BE2C (cell line): Measurements from ENCODE around the gene TMEM63B.
"Not testable (repeated sequence)": the region's sequence is repeated elsewhere in the genome, so short reads cannot be mapped to it uniquely, and the experiment has no call there.

ENCODE experiments used
- DNase-seq: peaks from one replicate; pipeline ENCODE4 v3.0.0-alpha.2; 2020
- H3K27me3 ChIP-seq: fragments of 250-450 bp; sonication (Bioruptor Pico); 2 replicates; pipeline ENCODE4 v1.5.1; 2020; ENCODE audit warnings: mild to moderate bottlenecking
- H3K36me3 ChIP-seq: fragments of 250-450 bp; sonication (Bioruptor Pico); 2 replicates; pipeline ENCODE4 v1.5.1; 2020; ENCODE audit warnings: mild to moderate bottlenecking
- H3K4me1 ChIP-seq: fragments of 250-450 bp; sonication (Bioruptor Pico); 2 replicates; pipeline ENCODE4 v1.5.1; 2020
- H3K4me3 ChIP-seq: 2 replicates; pipeline ENCODE4 v1.5.1; 2011; ENCODE audit warnings: low read depth, low read length
- H3K9me3 ChIP-seq: fragments of 250-450 bp; sonication (Bioruptor Pico); 2 replicates; pipeline ENCODE4 v1.5.1; 2020
- CTCF ChIP-seq: IDR thresholded peaks from 2 replicates; pipeline ENCODE4 v1.5.1; 2012; ENCODE audit warnings: mild to moderate bottlenecking, low read depth, low read length

Gene TMEM63B

DNA sequence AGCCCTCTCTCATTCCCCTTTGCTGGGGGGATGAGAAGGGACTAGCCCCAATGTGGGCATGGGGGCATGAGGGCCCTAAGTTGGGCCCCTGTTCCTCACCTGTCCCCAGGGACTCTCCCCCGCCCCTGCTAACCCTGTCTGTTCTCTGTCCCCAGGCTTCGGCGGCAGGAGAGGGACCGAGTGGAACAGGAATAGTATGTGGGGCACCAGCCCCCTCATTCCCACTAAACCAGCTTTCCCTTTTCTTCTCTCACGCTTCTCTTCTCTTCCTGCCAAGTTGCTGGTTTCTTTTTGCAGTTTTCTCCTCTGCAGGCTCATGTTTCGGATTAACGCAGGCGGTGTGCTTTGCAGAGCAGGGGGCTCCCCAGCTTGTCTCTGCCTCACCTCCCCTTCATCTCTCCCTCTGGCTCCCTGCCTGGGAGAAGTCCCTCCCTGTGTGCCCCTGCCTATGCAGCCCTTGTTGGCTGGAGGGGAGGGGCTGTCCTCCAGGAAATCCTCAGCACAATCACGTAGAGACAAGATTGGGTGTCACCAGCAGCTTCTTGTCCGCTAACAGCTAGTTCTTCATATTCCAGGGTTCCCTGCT is 7.9 kb downstream of the TMEM63B start:
- no peak overlapping the region for H3K4me3 ChIP-seq
- no peak for TF ChIP-seq CTCF
- H3K9me3 ChIP-seq: no peaks in the 10 kb centered on the region
- H3K4me1 ChIP-seq: peaks cover 13% of the 10 kb centered on the region
- H3K36me3 ChIP-seq: no peaks in the 10 kb centered on the region
- no peaks in the 10 kb centered on the region for H3K27me3 ChIP-seq
- DNase-seq: no peak

GRCh38 chr6:44135875-44136274 is 8.5 kb downstream of the TMEM63B start:
- Histone ChIP-seq H3K27me3 (no peaks in the 10 kb centered on the region), H3K4me1 (peaks cover 13% of the 10 kb centered on the region), H3K9me3 (no peaks in the 10 kb centered on the region), H3K4me3 (no peak overlapping the region), H3K36me3 (no peaks in the 10 kb centered on the region)
- no peak; the same call in 1 of the 2 replicates for TF ChIP-seq CTCF
- no peak for DNase-seq

DNA sequence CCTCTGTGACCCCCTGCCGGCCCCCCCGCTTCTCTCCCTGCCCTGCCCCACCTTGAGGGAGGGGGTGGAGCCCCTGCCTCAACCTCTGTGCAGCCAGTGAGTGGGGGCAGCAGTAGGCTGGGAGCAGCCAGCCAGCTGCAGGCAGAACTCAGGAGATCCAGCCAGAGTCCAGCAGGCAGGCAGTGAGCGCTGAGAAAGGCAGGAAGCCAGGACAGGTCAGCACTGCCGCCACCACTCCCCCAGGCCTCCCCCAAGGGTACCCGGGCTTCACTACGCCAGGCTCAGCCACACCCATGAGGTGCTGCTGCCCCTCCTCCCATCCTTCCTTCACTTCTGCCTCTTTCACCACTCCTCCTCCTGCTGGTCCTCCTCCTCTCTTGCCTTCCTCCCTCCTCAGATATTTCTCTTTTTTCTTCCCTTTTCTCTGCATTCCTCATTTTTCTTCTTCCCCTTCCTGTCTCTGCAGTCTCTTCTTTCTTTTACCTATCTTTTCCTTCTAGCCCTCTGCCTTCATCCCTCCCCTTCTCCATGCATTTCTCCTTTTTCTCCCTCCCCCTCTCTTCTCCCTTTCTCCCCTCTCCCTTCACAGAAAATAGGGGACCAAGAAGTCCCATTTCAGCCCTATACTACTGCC is 11.5 kb downstream of the TMEM63B start:
- H3K9me3 ChIP-seq: no peaks in the 10 kb centered on the region
- H3K4me1 ChIP-seq: peaks cover 5% of the 10 kb centered on the region
- H3K36me3 ChIP-seq: no peaks in the 10 kb centered on the region
- H3K27me3 ChIP-seq: no peaks in the 10 kb centered on the region
- no peak for DNase-seq
- no peak overlapping the region for H3K4me3 ChIP-seq
- no peak for TF ChIP-seq CTCF

DNA sequence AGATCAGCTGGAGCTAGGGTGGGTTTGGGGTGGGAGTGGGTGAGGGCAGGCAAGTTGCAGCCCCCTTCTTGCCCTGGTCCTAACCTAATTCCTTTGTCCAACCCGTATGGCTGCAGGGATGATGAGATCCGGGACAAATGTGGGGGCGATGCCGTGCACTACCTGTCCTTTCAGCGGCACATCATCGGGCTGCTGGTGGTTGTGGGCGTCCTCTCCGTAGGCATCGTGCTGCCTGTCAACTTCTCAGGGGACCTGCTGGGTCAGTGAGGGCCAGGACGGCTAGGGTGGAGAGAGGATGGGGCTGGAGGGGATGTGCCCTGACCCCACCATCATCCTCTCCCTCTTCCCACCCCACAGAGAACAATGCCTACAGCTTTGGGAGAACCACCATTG is 12.0 kb downstream of the TMEM63B start:
- Histone ChIP-seq H3K4me3 (no peak overlapping the region), H3K27me3 (no peaks in the 10 kb centered on the region), H3K36me3 (no peaks in the 10 kb centered on the region), H3K4me1 (no peaks in the 10 kb centered on the region), H3K9me3 (no peaks in the 10 kb centered on the region)
- TF ChIP-seq CTCF: no peak
- no peak for DNase-seq

DNA sequence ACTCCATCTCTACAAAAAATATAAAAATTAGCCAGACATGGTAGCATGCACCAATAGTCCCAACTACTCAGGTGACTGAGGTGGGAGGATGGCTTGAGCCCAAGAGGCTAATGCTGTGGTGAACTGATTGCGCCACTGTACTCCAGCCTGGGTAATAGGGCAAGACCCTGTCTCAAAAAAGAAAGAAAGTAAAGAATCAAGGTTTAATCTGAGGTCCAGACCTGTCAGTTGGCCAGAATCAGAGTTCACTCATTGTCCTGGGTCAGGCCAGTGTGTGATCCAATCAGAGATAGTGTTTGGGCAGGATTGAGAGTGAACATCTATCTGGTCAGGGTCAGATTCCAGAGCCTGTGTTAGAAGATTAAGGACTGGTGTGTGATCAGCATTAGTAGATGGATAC is 15.5 kb downstream of the TMEM63B start:
- no peak for TF ChIP-seq CTCF
- H3K36me3 ChIP-seq: no peaks in the 10 kb centered on the region; the same call in 1 of the 2 replicates
- no peak for DNase-seq
- H3K4me3 ChIP-seq: no peak overlapping the region
- no peaks in the 10 kb centered on the region for H3K4me1 ChIP-seq
- no peaks in the 10 kb centered on the region for H3K9me3 ChIP-seq
- no peaks in the 10 kb centered on the region for H3K27me3 ChIP-seq

DNA sequence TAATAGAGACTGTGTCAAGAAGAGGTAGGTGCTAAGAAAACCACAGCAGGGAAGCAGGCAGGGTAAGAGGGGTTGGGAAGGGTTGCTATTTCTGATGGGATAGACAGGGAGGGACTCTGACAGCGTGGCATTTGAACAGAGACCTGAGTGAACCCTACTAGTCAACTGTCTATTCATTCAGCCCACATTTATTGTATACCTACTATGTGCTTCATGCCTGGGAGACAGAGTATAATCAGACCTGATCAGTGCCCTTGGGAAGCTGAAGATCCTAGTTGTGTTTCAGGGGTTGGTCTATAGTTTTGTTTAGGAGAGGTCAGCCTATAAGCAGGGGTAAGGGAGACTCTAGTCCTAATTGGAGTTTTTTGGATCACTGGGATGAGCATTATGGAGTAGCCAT is 16.4 kb downstream of the TMEM63B start:
- no peak overlapping the region for H3K4me3 ChIP-seq
- H3K4me1 ChIP-seq: no peaks in the 10 kb centered on the region
- no peaks in the 10 kb centered on the region for H3K9me3 ChIP-seq
- H3K36me3 ChIP-seq: no peaks in the 10 kb centered on the region; the same call in 1 of the 2 replicates
- DNase-seq: no peak
- no peak for TF ChIP-seq CTCF
- H3K27me3 ChIP-seq: no peaks in the 10 kb centered on the region

DNA sequence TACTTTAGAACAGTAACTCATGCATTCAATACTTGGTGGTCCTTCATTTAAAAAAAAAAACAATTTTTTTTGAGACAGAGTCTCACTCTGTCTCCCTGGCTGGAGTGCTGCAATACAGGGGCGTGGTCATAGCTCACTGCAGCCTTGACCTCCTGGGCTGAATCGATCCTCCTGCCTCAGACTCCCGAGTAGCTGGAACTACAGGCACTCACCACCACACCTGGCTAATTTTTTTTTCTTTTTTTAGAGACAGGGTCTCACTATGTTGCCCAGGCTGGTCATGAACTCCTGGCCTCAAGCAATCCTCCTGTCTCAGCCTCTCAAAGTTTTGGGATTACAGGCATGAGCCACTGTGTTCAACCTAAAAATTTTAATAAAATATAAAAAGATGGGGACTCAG is 17.2 kb downstream of the TMEM63B start:
- not testable (repeated sequence) for H3K9me3 ChIP-seq, H3K4me1 ChIP-seq, DNase-seq, H3K36me3 ChIP-seq, H3K27me3 ChIP-seq, H3K4me3 ChIP-seq
